Fibroblast of lung (primary cell): ENCODE data around the gene CABLES2. TPM values are rescaled to one million over a fixed set of nuclear protein-coding genes. Genes with fewer than 3 reads are reported as not detected.

Experiments used
- DNase-seq, 2 donors: peaks; one replicate each; pipeline versions ENCODE4 v3.0.0 to v3.0.0-alpha.2; 2010; ENCODE audit warnings: low read depth in 2 of 2
- H2AFZ ChIP-seq: 2 replicates; pipeline ENCODE4 v1.5.1; 2012; ENCODE audit warnings: low read length, control low read depth, inconsistent platforms
- H3K27ac ChIP-seq: 2 replicates; pipeline ENCODE4 v1.5.1; 2011; ENCODE audit warnings: low read length, control low read depth; ENCODE audit not compliant: insufficient read depth
- H3K27me3 ChIP-seq: 2 replicates; pipeline ENCODE4 v1.5.1; 2011; ENCODE audit warnings: mild to moderate bottlenecking, low read length; ENCODE audit not compliant: control insufficient read depth, insufficient read depth
- H3K36me3 ChIP-seq: 2 replicates; pipeline ENCODE4 v1.5.1; 2011; ENCODE audit warnings: low read length; ENCODE audit not compliant: control insufficient read depth, insufficient read depth
- H3K4me1 ChIP-seq: 2 replicates; pipeline ENCODE4 v1.5.1; 2011; ENCODE audit warnings: low read length; ENCODE audit not compliant: control insufficient read depth, insufficient read depth; ENCODE audit errors: extremely low read depth
- H3K4me2 ChIP-seq: 2 replicates; pipeline ENCODE4 v1.5.1; 2011; ENCODE audit warnings: low read length, control low read depth; ENCODE audit not compliant: insufficient read depth; ENCODE audit errors: extremely low read depth
- H3K4me3 ChIP-seq, 4 experiments: fragments of 200-600 bp in 1 of 4; sonication (generic) in 1 of 4; replicated peaks in 1 of 4; 2 replicates each; pipeline ENCODE4 v1.5.1; 2011 to 2016; ENCODE audit warnings: low read length in 4 of 4, low read depth in 3 of 4, mild to moderate bottlenecking in 3 of 4, control low read depth in 2 of 4, inconsistent platforms in 1 of 4, mixed read lengths in 1 of 4; ENCODE audit not compliant: insufficient read depth in 1 of 4; ENCODE audit errors: control extremely low read depth in 1 of 4
- H3K79me2 ChIP-seq: 2 replicates; pipeline ENCODE4 v1.5.1; 2012; ENCODE audit warnings: mild to moderate bottlenecking, low read length, inconsistent platforms; ENCODE audit not compliant: control insufficient read depth, insufficient read depth
- H3K9ac ChIP-seq: 2 replicates; pipeline ENCODE4 v1.5.1; 2011; ENCODE audit warnings: mild to moderate bottlenecking, low read length, control low read depth; ENCODE audit not compliant: insufficient read depth
- H3K9me3 ChIP-seq: 2 replicates; pipeline ENCODE4 v1.5.1; 2012; ENCODE audit warnings: low read depth, low read length; ENCODE audit not compliant: control insufficient read depth, insufficient read depth
- H4K20me1 ChIP-seq: 2 replicates; pipeline ENCODE4 v1.5.1; 2011; ENCODE audit warnings: low read length; ENCODE audit not compliant: control insufficient read depth, insufficient read depth; ENCODE audit errors: extremely low read depth
- EZH2 ChIP-seq: IDR thresholded peaks from 2 replicates; pipeline ENCODE4 v1.5.1; 2012; ENCODE audit warnings: low read length, control low read depth, mild to moderate bottlenecking; ENCODE audit errors: missing control alignments
- polyA plus RNA-seq, 2 donors: library from polyadenylated mRNA; depleted of rRNA in 1 of 2; stranded (reverse) in 1 of 2; unstranded in 1 of 2; fragments of >200 nt; gene quantifications; 2 replicates each; pipeline ENCODE4 v1.2.1, GENCODE V29; 2011 to 2012; ENCODE audit warnings: missing spikeins in 1 of 2
- total RNA-seq: library from RNA; depleted of rRNA; stranded (reverse); fragments of >200 nt; gene quantifications from 2 replicates; pipeline ENCODE4 v1.2.1, GENCODE V29; 2014
- TF ChIP-seq, protein P1 (sequence below), 2 donors: IDR thresholded peaks in 1 of 2; conservative IDR thresholded peaks in 1 of 2; 1 replicate in 1 of 2; 2 replicates in 1 of 2; pipeline ENCODE4 v1.5.1; 2011 to 2012; ENCODE audit warnings: low read length in 2 of 2, control low read depth in 1 of 2, inconsistent platforms in 1 of 2, low read depth in 1 of 2, mild to moderate bottlenecking in 1 of 2

Gene CABLES2
- total and polyA plus RNA-seq, 2 donors (not counting 1 experiment from before 2014, with no cell fraction given) = 0.66 to 2.9 TPM

DNA sequence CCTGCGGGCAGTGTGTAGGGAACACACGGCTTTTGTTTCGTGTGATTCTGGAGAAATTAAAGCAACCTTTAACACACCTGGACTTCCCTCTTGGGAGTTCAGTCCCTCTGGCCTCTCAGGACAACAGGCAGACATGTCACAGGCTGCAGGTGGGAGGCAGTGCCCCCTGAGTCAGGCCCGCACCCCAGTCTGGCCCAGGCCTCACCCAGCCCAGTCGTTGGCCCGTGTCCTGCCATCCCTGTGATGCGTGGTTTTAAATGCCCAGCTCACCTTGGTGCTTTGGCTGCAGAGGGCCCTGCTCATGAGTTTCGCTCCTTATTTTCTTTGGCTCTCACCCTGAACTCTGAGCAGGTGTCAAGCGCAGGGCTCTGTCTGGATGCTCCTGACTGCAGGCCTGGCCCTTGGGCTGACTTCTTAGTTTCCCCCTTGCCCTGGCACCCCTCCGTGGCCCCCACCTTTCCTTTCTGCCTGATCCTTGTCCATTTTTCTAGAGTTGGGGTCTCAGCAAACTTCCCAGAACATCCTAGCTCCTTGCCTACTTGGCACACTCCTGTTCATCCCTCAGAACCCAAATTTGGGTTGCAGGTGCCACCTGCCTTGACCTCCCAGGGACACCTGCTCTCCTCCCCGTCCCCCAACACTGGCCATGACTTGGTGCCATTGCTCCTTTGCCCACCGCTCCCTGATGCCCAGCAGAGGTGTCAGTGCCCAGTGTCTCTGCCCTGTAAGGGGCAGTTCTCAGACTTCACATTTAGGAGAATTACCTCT, 2.2 kb upstream of the CABLES2 start:
- Histone ChIP-seq H3K9me3 (no peaks in the 10 kb centered on the region), H3K36me3 (no peaks in the 10 kb centered on the region), H3K4me3 (no peak overlapping the region), H3K79me2 (peaks cover 2% of the 10 kb centered on the region), H3K27me3 (no peaks in the 10 kb centered on the region), H3K4me2 (no peak overlapping the region), H3K4me1 (peaks cover 11% of the 10 kb centered on the region), H4K20me1 (no peaks in the 10 kb centered on the region), H3K27ac (no peak overlapping the region), H2AFZ (no peak overlapping the region), H3K9ac (no peak overlapping the region)
- TF ChIP-seq EZH2 = no peak
- TF ChIP-seq, protein P1, sequence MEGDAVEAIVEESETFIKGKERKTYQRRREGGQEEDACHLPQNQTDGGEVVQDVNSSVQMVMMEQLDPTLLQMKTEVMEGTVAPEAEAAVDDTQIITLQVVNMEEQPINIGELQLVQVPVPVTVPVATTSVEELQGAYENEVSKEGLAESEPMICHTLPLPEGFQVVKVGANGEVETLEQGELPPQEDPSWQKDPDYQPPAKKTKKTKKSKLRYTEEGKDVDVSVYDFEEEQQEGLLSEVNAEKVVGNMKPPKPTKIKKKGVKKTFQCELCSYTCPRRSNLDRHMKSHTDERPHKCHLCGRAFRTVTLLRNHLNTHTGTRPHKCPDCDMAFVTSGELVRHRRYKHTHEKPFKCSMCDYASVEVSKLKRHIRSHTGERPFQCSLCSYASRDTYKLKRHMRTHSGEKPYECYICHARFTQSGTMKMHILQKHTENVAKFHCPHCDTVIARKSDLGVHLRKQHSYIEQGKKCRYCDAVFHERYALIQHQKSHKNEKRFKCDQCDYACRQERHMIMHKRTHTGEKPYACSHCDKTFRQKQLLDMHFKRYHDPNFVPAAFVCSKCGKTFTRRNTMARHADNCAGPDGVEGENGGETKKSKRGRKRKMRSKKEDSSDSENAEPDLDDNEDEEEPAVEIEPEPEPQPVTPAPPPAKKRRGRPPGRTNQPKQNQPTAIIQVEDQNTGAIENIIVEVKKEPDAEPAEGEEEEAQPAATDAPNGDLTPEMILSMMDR (conservative IDR thresholded peaks at IDR 0.05 in 1 of 2, IDR thresholded peaks at IDR 0.05 in 1 of 2; ENCODE audit: low read depth in 1 of 2, low read length in 2 of 2) = no peak
- no peak for DNase-seq

GRCh38 chr20:62408640-62409039, 1.6 kb upstream of the CABLES2 start:
- Histone ChIP-seq H3K4me1 (peaks cover 11% of the 10 kb centered on the region), H3K4me3 (no peak overlapping the region), H3K27ac (no peak overlapping the region), H3K4me2 (no peak overlapping the region), H3K27me3 (no peaks in the 10 kb centered on the region), H3K9ac (no peak overlapping the region), H3K9me3 (no peaks in the 10 kb centered on the region), H4K20me1 (no peaks in the 10 kb centered on the region), H2AFZ (no peak overlapping the region), H3K79me2 (peaks cover 2% of the 10 kb centered on the region), H3K36me3 (no peaks in the 10 kb centered on the region)
- no peak for TF ChIP-seq EZH2
- TF ChIP-seq, protein P1 (conservative IDR thresholded peaks at IDR 0.05 in 1 of 2, IDR thresholded peaks at IDR 0.05 in 1 of 2; ENCODE audit: low read depth in 1 of 2, low read length in 2 of 2) = no peak
- no peak for DNase-seq

- H2AFZ ChIP-seq = no peak overlapping the region
- no peak overlapping the region for H3K27ac ChIP-seq
- H3K27me3 ChIP-seq = no peaks in the 10 kb centered on the region
- DNase-seq = no peak
- peaks cover 11% of the 10 kb centered on the region for H3K4me1 ChIP-seq
- H4K20me1 ChIP-seq = no peaks in the 10 kb centered on the region
- no peaks in the 10 kb centered on the region for H3K36me3 ChIP-seq
- peaks cover 2% of the 10 kb centered on the region for H3K79me2 ChIP-seq
- H3K4me3 ChIP-seq = no peak overlapping the region
- no peak overlapping the region for H3K4me2 ChIP-seq
- TF ChIP-seq, protein P1 (conservative IDR thresholded peaks at IDR 0.05 in 1 of 2, IDR thresholded peaks at IDR 0.05 in 1 of 2; ENCODE audit: low read depth in 1 of 2, low read length in 2 of 2) = no peak
- no peak for TF ChIP-seq EZH2
- H3K9ac ChIP-seq = no peak overlapping the region
- H3K9me3 ChIP-seq = no peaks in the 10 kb centered on the region
Observed at GRCh38 chr20:62408055-62408454, 970 bp upstream of the CABLES2 start.
